HG02571 (cell line): ENCODE measurements around the gene CDK6.
"Not testable (repeated sequence)": the region's sequence is repeated elsewhere in the genome, so short reads cannot be mapped to it uniquely, and the experiment has no call there.

ENCODE experiments used
- ATAC-seq: cut with Tn5 transposase; IDR thresholded peaks from one replicate; pipeline ENCODE4 v1.9.1; 2021; ENCODE audit warnings: mild to moderate bottlenecking, moderate library complexity; ENCODE audit not compliant: unreplicated experiment

Gene CDK6

GRCh38 chr7:92763636-92764423 lies 72.5 kb downstream of the CDK6 start:
- no peak for ATAC-seq

- ATAC-seq, result no peak
Measured at GRCh38 chr7:92762851-92763250, 73.5 kb downstream of the CDK6 start.

DNA sequence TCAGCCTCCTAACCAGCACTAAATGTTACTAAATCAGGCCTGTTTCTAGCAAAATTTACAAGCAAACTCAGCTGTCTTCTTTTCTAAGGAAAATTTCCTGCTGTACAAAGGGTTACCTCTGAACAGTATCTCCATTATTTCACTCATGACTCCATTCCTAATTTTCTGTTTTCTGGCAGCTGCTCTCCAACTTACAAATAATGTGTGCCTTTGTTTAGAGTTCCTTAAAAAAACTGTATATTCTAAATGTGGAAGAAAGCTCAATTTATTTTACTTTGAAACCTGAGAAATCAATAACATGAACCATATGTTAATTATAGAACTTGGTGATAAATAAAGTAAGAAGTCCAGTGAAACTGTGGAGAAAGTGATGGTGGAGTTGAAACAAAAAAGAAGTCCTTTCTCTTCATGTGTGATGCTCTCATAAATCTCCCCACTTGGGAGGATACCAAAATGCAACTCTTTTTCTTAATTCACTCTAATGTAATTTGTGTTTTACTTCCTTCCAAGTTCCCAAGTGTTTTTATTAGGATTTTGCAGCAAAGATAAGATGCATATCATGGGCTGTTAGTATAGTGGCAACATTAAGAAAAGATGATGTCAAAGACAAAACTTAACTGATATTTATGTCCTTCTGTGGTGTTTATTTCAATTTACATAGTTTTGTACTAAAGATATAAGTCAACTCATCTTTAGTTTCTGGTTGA lies 74.8 kb downstream of the CDK6 start:
- no peak for ATAC-seq

- ATAC-seq, result no peak
Measured at GRCh38 chr7:92758796-92759431, 77.5 kb downstream of the CDK6 start.

GRCh38 chr7:92757311-92757910 lies 79.0 kb downstream of the CDK6 start:
- not testable (repeated sequence) for ATAC-seq

DNA sequence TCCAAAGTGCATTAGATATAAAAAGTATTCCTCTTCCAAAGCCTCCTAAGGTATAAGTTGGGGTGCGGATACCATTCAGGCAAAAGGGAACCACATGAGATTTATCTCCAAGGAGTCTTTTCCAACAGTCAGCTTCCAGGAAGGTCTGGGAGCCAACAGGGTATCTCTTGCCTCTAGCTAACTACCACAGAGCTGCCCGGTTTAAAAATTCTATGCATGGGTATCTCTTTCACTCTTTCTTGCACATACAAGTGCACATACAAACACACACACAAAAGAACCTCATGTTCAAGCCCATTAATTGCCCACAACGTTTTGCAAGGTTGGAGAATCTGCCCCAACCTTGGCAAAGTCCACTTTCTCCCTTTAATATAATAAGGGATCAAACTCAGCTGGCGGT lies 80.7 kb downstream of the CDK6 start:
- no peak for ATAC-seq

- ATAC-seq, result no peak
Measured at GRCh38 chr7:92754919-92755581, 81.3 kb downstream of the CDK6 start.

- ATAC-seq, result no peak
Measured at GRCh38 chr7:92753614-92754013, 82.8 kb downstream of the CDK6 start.

- no peak for ATAC-seq
Measured at GRCh38 chr7:92751902-92752901, 84.2 kb downstream of the CDK6 start.

- no peak for ATAC-seq
Measured at GRCh38 chr7:92750946-92751345, 85.4 kb downstream of the CDK6 start.

DNA sequence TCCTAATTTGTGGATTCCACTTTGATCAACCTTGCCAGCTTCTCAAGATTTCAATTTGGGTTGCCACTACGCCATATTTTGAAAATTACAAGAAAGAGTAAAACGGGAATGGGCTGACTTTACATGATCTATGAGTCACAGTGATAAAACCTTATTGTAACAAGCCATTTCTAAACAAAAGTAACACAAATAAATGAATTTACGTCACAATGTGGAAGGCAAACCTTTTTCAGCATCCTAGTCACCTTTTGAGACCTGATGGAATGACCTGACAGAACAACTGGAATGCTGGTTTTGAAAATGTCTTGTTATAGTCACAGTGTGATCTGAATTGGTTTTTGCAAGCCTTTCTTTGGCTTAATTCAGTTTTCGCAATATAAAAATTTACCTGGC lies 85.9 kb downstream of the CDK6 start:
- ATAC-seq, result no peak

DNA sequence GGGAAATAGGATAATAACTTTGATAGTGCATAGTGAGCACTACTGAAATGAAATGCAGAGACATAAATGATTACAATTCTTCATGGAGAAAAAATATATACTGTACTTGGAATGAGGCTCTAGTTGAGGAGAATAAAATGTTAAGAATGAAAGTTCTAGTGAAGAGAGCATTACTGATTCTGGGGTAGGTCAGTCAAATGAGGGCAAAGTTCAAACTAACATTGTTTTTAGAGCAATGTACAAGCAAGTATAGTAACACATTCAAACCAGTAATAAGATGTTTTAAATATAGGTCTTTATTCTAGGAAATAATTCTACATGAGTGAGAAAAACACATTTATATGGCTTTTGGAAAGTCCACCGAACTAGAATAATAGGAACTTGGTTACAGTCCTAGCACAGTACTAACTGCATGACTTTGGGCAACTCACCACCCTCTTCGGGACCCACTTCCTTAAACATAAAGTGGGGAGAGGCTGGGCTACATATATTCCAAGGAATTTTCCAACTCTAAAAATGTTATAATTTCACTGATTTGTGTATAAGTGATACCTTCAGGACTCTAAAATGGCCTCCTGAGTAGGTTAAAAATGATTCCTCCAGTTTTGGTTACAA lies 86.4 kb downstream of the CDK6 start:
- no peak for ATAC-seq

DNA sequence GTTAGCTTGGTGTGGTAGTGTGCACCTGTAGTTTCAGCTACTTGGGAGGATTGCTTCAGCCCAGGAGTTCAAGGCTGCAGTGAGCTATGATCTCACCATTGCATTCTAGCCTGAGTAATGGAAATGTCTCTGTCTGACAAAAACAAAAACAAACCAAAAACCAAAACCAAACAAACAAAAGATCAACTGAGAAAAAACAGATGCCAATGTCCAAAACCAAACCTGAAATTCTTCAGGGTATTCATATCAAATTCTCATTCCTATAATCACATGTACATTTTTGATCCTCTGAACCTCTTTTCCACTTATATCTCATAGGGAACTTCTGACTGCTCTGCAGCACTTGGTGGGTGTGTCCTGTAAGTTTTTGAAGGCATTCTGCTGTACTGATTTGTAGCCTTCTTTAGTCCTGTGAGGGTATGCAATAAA lies 87.0 kb downstream of the CDK6 start:
- no peak for ATAC-seq

DNA sequence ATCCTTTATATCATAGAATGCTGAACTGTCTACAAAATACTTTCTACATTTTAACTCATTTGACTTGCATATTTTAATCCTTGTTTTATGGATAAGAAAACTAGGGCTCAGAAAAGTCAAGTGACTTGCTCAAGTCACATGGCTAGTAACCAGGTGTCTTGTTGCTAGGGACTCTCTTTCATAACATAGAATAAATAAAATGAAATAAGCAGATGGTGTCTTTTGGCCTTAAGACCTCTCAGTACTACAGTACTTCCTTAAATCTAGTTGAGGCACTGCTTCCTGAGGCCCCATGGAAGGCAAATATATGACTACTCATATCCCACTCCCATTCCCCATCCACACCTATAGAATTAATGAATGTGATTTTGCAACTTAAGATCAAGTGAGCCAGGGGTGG lies 87.9 kb downstream of the CDK6 start:
- no peak for ATAC-seq

DNA sequence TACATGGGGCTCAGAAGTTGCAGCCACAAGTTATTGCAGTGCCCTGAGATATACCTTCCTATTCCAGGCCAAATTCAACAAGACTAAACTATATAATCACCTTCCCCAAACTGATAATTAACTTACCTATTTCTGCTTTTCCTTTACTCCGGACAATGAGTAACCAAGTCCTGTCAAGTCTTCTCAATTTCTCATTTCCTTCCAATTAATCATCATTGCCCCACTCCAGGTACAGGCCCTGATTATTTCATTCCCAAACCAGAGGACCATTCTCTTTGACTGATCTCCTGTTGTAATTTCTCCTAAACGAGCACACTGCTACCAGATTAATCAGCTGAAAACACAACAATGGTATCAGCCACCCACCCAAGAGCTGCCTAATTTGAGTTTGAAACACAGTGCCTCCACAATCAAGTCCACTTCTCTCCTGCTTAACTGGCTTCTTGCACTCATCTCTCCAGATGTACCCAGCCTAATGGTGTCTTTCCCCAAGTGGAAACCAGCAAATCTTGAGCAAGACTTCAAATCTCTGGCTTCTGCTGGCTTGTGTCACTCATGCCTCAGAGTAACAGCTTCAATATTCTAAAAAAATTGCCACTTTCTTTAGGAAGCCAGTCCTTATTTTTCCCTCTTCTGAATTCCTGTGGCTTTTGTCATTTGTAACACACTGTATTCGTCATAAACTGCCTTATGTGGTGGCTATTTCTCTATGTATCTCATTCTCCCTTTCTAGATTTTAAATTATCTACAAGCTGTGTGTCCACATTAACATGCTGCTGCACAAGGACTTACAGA lies 89.1 kb downstream of the CDK6 start:
- ATAC-seq, result no peak

- ATAC-seq, result no peak
Measured at GRCh38 chr7:92745241-92745640, 91.1 kb downstream of the CDK6 start.

GRCh38 chr7:92744180-92744579 lies 92.2 kb downstream of the CDK6 start:
- ATAC-seq, result not testable (repeated sequence)

DNA sequence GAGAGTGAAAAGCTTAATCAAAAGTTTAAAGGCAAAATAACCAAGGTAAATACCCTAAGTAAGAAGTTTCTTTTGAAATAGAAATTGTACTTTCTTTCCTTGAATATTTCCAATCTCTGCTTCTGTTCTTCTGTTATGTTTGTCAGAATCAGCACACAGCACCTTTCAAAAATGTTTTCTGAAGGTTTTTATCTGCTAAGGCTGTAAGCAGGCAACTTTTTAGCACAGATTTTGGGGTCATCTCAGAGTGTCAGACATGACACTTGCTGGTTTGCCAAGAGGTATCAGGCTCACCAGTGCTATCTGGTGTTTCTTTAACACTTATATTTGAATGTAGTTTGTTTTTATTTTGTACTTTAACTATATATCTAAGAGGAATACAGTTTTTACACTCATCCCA lies 94.2 kb downstream of the CDK6 start:
- ATAC-seq, result no peak
